ENCODE results near the gene AQR.
"Not testable (repeated sequence)": the region's sequence is repeated elsewhere in the genome, so short reads cannot be mapped to it uniquely, and the experiment has no call there.

The AQR gene

GRCh38 chr15:34964277-34964676 is 5.3 kb downstream of the AQR start:
- in situ Hi-C loops (cut with MboI; ENCODE audit: low sequenced_read_pairs) = no loop called here

- in situ Hi-C loops (cut with MboI; ENCODE audit: low sequenced_read_pairs) = no loop called here
Measured at GRCh38 chr15:34953851-34954250, 15.7 kb downstream of the AQR start.

- in situ Hi-C loops (cut with MboI; ENCODE audit: low sequenced_read_pairs) = no loop called here
Measured at GRCh38 chr15:34952481-34952880, 17.1 kb downstream of the AQR start.

- in situ Hi-C loops (cut with MboI; ENCODE audit: low sequenced_read_pairs) = no loop called here
Measured at GRCh38 chr15:34951993-34952392, 17.5 kb downstream of the AQR start.

- in situ Hi-C loops (cut with MboI; ENCODE audit: low sequenced_read_pairs) = no loop called here
Measured at GRCh38 chr15:34944936-34945335, 24.6 kb downstream of the AQR start.

- in situ Hi-C loops (cut with MboI; ENCODE audit: low sequenced_read_pairs) = no loop called here
Measured at GRCh38 chr15:34943711-34944110, 25.8 kb downstream of the AQR start.

GRCh38 chr15:34943264-34943663 is 26.3 kb downstream of the AQR start:
- in situ Hi-C loops (cut with MboI; ENCODE audit: low sequenced_read_pairs) = not testable (repeated sequence)

- in situ Hi-C loops (cut with MboI; ENCODE audit: low sequenced_read_pairs) = no loop called here
Measured at GRCh38 chr15:34942363-34942762, 27.2 kb downstream of the AQR start.

- in situ Hi-C loops (cut with MboI; ENCODE audit: low sequenced_read_pairs) = no loop called here
Measured at GRCh38 chr15:34941831-34942230, 27.7 kb downstream of the AQR start.

GRCh38 chr15:34941185-34941698 is 28.3 kb downstream of the AQR start:
- in situ Hi-C loops (cut with MboI; ENCODE audit: low sequenced_read_pairs) = no loop called here

- in situ Hi-C loops (cut with MboI; ENCODE audit: low sequenced_read_pairs) = no loop called here
Measured at GRCh38 chr15:34933432-34933975, 36.0 kb downstream of the AQR start.

- in situ Hi-C loops (cut with MboI; ENCODE audit: low sequenced_read_pairs) = not testable (repeated sequence)
Measured at GRCh38 chr15:34928349-34928748, 41.2 kb downstream of the AQR start.

- in situ Hi-C loops (cut with MboI; ENCODE audit: low sequenced_read_pairs) = no loop called here
Measured at GRCh38 chr15:34927726-34928125, 41.8 kb downstream of the AQR start.

- in situ Hi-C loops (cut with MboI; ENCODE audit: low sequenced_read_pairs) = no loop called here
Measured at GRCh38 chr15:34914317-34914716, 55.2 kb downstream of the AQR start.

GRCh38 chr15:34905047-34905446 is 64.5 kb downstream of the AQR start:
- in situ Hi-C loops (cut with MboI; ENCODE audit: low sequenced_read_pairs) = no loop called here

- in situ Hi-C loops (cut with MboI; ENCODE audit: low sequenced_read_pairs) = no loop called here
Measured at GRCh38 chr15:34904527-34904926, 65.0 kb downstream of the AQR start.

- in situ Hi-C loops (cut with MboI; ENCODE audit: low sequenced_read_pairs) = no loop called here
Measured at GRCh38 chr15:34900748-34901147, 68.8 kb downstream of the AQR start.

GRCh38 chr15:34896183-34896582 is 73.4 kb downstream of the AQR start:
- in situ Hi-C loops (cut with MboI; ENCODE audit: low sequenced_read_pairs) = no loop called here

GRCh38 chr15:34893967-34894366 is 75.6 kb downstream of the AQR start:
- in situ Hi-C loops (cut with MboI; ENCODE audit: low sequenced_read_pairs) = no loop called here

GRCh38 chr15:34892963-34893591 is 76.5 kb downstream of the AQR start:
- in situ Hi-C loops (cut with MboI; ENCODE audit: low sequenced_read_pairs) = no loop called here

- in situ Hi-C loops (cut with MboI; ENCODE audit: low sequenced_read_pairs) = no loop called here
Measured at GRCh38 chr15:34890424-34890823, 79.1 kb downstream of the AQR start.

GRCh38 chr15:34889476-34889875 is 80.1 kb downstream of the AQR start:
- in situ Hi-C loops (cut with MboI; ENCODE audit: low sequenced_read_pairs) = no loop called here

GRCh38 chr15:34886134-34886533 is 83.4 kb downstream of the AQR start:
- in situ Hi-C loops (cut with MboI; ENCODE audit: low sequenced_read_pairs) = no loop called here
